Stimulated activated CD4-positive, alpha-beta T cell treated with anti-CD3 and anti-CD28 coated beads, Interleukin-2, amount 100 ng/mL, for 4 hours (primary cell): ENCODE data around the gene TMX1.

ENCODE experiments used
- DNase-seq: peaks from one replicate; pipeline ENCODE4 v3.0.0-alpha.2; 2020; ENCODE audit warnings: low read depth

TMX1 gene

GRCh38 chr14:51242545-51243490 is 2.8 kb downstream of the TMX1 start:
- no peak for DNase-seq

- no peak for DNase-seq
These were observed 4.5 kb downstream of the TMX1 start for GRCh38 chr14:51244591-51244990.

GRCh38 chr14:51246032-51246431 is 6.0 kb downstream of the TMX1 start:
- DNase-seq: no peak

GRCh38 chr14:51248016-51248987 is 8.3 kb downstream of the TMX1 start:
- no peak for DNase-seq

GRCh38 chr14:51251486-51251885 is 11.4 kb downstream of the TMX1 start:
- DNase-seq: no peak

GRCh38 chr14:51253880-51254279 is 13.8 kb downstream of the TMX1 start:
- DNase-seq: no peak

- DNase-seq: no peak
These were observed 18.2 kb downstream of the TMX1 start for GRCh38 chr14:51258280-51258679.

- no peak for DNase-seq
These were observed 18.7 kb downstream of the TMX1 start for GRCh38 chr14:51258788-51259187.

GRCh38 chr14:51260225-51260624 is 20.2 kb downstream of the TMX1 start:
- DNase-seq: no peak

- DNase-seq: no peak
These were observed 21.1 kb downstream of the TMX1 start for GRCh38 chr14:51261151-51261550.

GRCh38 chr14:51262868-51263267 is 22.8 kb downstream of the TMX1 start:
- no peak for DNase-seq

- DNase-seq: no peak
These were observed 29.6 kb downstream of the TMX1 start for GRCh38 chr14:51269634-51270033.

GRCh38 chr14:51276605-51277004 is 36.6 kb downstream of the TMX1 start:
- DNase-seq: no peak

GRCh38 chr14:51277753-51278415 is 37.8 kb downstream of the TMX1 start:
- DNase-seq: no peak

GRCh38 chr14:51282517-51282916 is 42.5 kb downstream of the TMX1 start:
- DNase-seq: no peak

GRCh38 chr14:51283402-51284085 is 43.5 kb downstream of the TMX1 start:
- no peak for DNase-seq

GRCh38 chr14:51284241-51284640 is 44.2 kb downstream of the TMX1 start:
- DNase-seq: no peak

GRCh38 chr14:51285120-51285519 is 45.1 kb downstream of the TMX1 start:
- no peak for DNase-seq

- DNase-seq: no peak
These were observed 49.1 kb downstream of the TMX1 start for GRCh38 chr14:51289169-51289568.

GRCh38 chr14:51290132-51290531 is 50.1 kb downstream of the TMX1 start:
- no peak for DNase-seq

- DNase-seq: no peak
These were observed 51.0 kb downstream of the TMX1 start for GRCh38 chr14:51291016-51291415.
